GM21423 (cell line): Measurements from ENCODE around the gene NDOR1.
"Not testable (repeated sequence)": the region's sequence is repeated elsewhere in the genome, so short reads cannot be mapped to it uniquely, and the experiment has no call there.

Experiments
- ATAC-seq: cut with Tn5 transposase; IDR thresholded peaks from one replicate; pipeline ENCODE4 v1.9.1; 2021; ENCODE audit warnings: mild to moderate bottlenecking, moderate library complexity; ENCODE audit not compliant: unreplicated experiment

Gene NDOR1

DNA sequence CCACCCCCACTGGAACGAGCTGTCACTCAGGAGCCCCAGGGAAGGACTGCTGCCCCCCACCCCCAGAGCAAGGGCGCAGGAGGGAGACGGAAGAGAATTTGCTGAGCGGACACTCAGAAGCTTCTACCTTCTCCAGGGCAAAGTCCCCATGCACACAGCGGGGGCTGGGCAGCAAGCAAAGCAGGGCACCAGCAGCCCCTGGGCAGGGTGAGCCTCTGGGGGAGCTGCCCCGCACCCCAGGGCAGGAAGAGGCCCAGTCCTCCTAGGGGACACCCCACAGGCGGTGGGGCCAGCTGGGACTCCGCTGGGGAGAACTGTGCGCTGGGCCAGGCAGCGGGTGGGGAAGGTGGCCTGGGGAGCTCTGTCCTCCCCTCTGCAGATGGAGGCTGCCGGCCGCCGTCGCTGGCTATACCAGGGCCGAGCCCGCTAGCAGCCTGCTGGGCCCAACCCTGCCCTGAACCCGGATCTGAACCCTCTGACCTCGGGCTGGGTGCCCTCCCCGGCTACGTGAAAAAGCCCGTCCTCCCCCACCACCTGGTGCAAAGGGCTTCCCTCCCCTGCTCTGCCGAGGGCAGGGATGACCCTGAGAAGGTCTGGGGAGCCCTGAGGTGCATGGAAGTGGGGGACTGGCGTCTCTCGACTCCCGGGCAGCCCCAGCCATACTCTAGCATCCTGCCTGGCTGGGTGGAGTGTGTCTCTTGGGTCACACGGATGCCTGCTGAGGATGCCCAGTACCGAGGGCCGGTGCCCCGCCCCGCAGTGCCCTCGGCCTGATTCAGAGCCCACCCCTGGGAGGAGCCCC is 24.6 kb downstream of the NDOR1 start:
- ATAC-seq: no peak

DNA sequence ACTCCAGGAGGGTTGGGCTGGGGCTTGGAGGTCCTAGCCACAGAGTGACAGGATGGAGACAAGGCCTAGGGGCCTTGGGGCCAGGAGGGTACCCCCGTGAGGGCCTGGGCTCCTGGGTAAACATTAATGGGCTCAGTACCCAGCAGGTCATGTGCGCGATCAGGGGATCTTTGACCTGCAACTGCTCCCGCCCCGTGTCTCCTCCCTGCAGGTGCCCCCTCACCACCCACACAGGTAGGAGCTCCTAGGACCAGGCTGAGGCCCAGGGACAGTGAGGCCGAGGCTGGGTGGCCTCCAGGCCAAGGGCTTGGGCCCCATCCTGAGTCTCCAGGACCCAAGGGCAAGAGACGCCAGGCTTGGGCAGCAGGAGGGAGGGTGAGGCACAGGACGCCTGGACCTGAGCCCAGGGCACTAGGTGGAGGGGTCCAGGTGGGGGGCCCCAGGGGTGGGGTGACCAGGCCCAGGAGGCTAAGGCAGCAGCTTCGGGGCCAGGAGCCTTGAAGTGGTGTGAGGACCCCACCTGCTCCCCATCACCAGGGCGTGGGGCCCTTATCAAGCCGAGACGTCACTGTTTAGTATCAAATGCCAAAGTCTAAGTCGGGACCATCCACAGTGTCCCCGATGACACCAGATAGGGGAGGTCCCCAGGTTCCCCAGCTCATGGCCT is 25.3 kb downstream of the NDOR1 start, which contains the start of gene SLC34A3:
SLC34A3 (plus strand) TSS at position 197 of the 667 bp plus-strand sequence. CDS start 802 bp downstream, outside the sequence.
- no peak for ATAC-seq

DNA sequence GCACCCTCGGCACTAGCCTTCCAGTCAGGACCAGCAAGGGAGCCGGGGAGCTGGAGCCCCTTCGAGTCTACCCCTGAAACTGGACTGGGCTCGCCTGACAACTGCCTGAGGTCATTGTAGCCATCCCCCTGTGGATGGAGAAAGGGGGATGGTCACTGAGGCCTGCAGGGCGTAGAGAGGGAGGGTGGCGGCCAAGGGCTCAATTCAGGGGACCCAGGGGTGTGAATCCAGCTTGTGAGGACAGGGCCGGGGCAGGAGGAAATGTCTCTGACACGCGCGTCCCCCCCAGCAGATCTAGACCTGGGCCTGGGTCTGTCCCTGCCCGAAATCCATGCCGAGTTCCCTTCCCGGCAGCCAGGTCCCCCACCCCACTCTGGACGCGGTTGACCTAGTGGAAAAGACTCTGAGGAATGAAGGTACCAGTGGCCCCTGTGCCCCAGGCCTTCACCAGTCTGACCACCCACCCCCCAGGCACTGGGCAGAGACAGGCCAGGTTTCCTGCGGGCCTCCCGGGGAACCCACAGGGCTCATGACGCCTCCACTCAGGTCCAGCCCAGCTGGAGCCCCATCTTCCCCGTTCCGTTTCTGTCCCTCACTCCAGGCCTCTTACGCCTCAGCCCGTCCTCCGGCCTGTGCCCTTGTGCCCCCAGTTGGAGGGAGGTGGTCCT is 26.0 kb downstream of the NDOR1 start:
- ATAC-seq: no peak

DNA sequence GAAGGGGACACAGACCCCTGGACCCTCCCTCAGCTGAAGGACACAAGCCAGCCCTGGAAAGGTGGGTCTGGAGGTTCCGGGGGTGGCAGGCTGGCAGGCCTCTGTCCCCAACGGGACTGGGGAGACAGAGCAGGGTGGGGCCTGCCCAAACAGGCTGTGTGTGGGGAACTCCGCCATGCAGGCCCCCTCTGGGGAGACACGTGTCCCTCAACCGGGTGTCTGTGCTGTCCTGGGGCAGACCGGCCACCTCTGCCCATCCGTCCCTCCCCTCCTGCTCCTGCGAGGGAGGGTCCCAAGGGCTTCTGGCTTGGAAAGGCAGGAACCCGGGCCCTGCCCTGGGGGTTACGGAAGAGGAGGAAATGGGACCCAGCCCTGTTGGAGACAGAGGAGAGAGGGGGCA is 26.6 kb downstream of the NDOR1 start:
- no peak for ATAC-seq

DNA sequence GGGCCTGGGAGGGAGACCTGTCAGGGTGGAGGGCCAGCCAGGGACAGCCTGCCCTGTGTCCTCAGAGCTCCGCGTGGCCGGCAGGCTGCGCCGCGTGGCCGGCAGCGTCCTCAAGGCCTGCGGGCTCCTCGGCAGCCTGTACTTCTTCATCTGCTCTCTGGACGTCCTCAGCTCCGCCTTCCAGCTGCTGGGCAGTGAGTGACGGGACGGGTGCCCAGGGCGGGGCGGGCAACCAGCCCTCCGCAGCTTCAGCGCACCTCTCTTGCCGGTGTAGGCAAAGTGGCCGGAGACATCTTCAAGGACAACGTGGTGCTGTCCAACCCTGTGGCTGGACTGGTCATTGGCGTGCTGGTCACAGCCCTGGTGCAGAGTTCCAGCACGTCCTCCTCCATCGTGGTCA is 27.0 kb downstream of the NDOR1 start:
- no peak for ATAC-seq

DNA sequence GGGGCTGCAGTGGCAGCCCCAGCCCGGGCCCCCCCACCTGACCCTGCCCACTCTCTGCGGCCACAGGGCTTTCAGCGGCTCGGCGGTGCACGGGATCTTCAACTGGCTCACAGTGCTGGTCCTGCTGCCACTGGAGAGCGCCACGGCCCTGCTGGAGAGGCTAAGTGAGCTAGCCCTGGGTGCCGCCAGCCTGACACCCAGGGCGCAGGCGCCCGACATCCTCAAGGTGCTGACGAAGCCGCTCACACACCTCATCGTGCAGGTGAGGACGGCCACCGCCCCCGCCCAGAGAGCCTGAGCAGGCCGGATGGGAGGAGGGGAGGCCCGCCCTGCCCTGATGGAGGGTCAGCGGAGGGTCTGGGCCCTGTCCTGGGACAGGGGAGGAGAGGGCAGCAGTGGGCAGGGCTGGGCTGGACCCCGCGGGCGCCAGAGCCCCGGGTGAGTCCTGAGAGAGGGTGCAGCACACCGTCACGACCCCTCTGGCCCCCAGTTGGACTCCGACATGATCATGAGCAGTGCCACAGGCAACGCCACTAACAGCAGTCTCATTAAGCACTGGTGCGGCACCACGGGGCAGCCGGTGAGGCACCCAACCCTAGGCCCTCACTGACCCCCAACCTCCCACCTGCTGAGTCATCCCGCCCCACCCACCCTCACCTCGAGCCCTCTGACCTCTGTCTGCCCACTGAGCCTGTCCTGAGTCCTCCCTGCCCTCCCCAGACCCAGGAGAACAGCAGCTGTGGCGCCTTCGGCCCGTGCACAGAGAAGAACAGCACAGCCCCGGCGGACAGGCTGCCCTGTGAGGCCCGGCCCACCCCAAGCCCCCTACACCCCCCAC is 27.9 kb downstream of the NDOR1 start:
- ATAC-seq: no peak

DNA sequence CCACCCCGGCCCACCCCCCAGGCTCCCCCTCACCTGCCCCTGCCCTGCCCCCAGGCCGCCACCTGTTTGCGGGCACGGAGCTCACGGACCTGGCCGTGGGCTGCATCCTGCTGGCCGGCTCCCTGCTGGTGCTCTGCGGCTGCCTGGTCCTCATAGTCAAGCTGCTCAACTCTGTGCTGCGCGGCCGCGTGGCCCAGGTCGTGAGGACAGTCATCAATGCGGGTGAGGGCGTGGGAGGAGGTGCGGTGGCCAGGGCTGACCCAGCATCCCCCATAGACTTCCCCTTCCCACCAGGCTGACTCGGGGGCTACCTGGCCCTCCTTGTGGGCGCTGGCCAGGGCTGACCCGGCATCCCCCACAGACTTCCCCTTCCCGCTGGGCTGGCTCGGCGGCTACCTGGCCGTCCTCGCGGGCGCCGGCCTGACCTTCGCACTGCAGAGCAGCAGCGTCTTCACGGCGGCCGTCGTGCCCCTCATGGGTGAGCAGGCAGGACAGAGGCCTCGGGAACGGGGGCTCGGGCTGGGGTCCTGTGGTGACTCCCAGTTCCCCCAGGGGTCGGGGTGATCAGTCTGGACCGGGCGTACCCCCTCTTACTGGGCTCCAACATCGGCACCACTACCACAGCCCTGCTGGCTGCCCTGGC is 28.7 kb downstream of the NDOR1 start:
- no peak for ATAC-seq

DNA sequence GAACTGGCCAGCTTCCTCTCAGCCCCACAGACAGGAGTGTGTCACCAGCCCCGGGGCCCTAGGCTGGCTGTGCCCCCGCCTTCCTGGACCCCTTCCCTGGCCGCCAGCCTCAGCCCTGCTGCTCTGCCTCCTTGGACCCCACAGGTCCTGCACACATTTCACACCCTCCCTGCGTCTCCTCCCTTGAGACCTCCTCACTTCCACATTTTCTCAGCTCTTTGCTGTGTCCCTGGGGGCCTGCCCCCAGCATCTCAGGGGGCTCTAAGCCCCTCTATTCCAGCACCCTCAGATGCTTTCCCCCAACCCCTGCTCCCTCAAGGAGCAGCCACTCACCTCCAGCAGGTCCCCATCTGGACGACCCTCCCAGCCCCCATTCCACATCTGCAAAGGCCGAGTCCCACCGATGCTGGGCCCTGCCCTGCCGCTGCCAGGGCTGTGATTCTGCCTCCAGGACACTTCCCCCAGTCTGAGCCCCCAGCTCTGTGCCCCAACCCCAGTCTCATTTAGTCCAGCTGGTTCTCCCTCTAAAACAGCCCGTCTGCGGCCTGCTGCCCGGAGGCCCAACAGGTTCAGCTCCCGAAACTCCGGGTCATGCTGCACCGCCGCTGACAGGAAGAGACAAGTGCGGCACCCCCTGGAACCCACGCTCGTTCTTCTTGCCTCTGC is 29.4 kb downstream of the NDOR1 start:
- ATAC-seq: no peak

DNA sequence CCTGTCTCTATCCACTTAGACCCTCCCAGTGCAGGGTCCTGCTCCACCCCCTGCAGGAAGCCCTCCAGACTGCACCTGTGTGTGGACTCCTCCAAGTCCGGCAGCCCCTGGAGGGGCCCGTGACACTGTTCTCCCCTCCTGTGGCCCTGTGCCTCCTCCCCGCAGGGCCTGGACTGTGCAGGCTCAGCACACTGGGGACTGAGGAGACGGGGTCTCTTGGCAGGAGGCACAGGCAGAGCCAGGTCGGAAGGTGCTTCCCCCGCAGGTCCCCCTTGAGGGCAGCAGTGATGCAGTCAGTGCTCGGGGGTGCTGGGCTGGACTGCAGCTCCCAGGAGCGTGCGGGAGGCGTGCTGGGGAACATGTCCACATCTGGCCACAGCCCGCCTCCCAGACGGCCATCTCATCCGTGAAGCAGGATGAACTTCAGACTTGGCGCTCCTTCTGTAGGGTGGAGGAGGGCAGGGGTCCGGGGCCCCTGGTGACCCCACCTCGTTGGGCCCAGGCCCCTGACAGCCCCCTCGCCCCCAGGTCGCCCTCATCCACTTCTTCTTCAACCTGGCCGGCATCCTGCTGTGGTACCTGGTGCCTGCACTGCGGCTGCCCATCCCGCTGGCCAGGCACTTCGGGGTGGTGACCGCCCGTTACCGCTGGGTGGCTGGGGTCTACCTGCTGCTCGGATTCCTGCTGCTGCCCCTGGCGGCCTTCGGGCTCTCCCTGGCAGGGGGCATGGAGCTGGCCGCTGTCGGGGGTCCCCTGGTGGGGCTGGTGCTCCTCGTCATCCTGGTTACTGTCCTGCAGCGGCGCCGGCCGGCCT is 30.1 kb downstream of the NDOR1 start:
- ATAC-seq: no peak

DNA sequence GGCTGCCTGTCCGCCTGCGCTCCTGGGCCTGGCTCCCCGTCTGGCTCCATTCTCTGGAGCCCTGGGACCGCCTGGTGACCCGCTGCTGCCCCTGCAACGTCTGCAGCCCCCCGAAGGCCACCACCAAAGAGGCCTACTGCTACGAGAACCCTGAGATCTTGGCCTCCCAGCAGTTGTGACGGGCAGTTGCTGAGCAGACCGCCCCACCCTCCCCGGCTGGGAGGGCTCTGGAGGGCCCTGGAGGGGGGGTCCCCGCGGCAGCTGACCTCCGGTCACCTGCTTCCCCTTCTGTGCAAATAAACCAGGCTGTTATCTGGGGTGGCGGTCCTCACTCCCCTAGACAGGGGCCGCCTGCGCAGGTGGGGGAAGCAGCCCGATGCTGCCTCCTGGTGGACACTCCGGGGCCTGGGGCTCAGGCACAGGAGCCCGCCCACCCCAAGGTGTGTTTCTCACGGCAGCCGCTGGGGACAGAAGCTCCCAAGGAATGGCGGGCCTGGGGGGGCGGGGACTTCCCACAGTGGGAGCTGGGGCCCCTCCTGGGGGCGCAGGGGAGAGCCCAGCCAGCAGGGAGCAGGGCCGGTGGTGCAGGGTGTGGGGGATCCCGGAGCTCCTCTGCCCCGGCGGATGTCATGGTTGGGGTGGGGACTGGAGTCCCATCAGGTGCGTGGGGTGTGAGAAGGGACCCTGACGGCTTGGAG is 30.9 kb downstream of the NDOR1 start:
- peak; percentile 19 for ATAC-seq

DNA sequence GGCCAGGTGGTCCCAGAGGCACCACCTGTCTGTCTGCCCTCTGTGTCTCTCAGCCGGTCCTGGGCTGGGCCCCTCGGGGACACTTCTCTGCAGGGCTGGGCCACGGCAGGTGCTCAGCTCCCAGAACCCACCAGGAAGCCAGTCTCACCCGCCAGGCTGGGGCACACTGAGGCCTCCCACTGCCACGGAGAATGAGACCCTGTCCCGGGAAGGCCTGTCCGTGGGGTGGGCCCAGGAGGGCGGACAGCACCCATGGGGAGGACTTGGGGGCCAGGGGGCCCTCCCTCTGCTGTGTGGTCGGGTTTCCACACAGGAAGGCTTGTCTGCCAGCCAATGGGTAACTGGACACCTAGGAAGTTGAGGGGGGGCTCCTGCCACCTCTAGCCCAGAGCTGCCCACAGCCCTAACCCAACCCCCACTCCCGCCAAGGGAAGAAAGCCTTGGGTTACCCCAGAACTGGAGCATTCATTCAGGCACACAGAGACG is 31.5 kb downstream of the NDOR1 start:
- ATAC-seq: no peak

DNA sequence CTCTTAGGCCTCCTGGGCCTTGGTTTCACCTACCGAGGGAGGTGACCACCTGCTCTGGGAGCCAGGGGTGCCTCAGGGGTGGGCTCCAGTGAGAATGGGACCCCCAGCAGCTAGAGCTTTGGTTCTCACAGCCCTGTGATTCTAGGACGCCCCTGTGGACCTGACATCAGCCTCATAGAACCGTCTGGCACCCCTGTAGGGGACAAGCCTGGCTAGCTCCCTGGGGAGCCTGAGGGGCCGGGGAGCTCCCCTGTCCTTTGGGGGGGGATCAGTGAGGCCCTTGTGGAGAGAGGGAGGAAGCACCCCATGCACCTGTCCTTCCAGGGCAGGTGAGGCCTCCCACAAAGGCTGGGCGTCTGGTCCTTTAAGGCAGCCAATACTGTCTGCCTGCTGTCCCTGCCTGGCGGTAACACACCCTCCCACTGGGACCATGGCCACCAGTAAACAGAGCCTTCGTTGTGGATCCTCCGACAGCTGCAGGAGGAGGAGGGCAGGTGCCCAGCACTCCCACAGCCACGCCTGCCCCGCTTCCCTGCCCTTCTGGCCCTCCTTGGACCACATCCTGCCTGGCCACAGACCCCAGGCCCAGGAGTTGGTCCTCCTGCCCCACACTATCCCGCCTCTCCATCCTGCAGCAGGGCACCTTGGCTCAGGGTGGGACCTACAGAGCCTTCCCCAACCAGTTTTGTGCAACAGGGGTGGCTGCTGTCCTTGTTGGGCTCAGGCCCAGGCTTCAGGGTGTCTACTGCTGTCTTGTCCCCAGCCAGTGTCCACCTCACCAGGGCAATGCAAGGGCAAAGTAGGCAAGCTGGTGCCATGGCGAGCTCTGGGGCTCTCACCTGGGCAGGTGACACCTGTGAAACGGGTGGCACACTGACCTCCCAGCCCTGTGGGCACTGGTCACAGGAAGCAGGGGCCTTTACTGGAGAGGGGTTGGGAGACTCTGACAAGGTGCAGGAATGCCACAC is 32.5 kb downstream of the NDOR1 start:
- ATAC-seq: no peak

DNA sequence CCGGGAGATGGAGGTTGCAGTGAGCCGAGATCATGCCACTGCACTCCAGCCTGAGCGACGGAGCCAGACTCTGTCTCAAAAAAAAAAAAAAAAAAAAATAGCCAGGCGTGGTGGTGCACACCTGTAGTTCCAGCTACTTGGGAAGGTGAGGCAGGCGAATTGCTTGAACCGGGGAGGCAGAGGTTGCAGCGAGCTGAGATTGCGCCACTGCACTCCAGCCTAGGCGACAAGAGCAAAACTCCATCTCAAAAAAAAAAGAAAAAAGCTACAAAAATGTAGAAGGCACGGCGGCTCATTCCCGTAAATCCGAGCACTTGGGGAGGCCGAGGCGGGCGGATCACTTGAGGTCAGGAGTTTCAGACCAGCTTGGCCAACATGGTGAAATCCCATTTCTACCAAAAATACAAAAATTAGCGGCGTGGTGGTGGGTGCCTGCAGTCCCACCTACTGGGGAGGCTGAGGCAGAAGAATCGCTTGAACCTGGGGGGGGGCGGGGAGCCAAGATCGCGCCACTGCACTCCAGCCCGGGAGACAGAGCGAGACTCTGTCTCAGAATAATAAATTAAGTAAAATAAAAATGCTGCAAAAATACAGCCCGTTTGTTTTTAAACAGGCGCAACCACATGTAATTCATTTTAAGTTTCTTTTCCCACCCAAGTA is 34.2 kb downstream of the NDOR1 start:
- ATAC-seq: not testable (repeated sequence)

DNA sequence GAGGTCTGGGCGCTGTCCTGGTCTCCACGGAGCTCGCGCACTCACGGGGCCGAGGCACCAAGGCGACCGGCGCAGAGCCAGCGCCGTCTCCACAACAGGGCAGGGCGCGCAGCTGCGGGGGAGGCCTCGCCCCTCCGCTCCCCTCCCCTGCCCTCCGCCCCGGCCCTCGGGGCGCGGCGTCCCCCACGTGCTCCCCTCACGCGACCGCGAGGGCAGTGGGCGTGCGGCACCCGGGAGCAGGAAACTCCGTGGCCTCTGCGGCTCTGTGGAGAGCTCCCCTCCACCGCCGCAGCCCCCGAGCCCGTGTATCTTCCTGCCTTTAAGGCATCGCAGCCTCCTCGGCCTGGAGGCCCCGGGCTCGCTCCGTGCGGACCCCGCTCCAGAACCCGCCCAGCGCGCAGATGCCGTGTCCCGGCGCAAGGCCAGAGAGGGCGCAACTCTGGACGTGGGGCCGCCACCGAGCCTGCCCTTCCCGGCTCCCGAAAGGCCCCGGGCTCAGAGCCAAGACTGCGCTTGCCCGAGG is 34.9 kb downstream of the NDOR1 start:
- peak; percentile 18 for ATAC-seq

DNA sequence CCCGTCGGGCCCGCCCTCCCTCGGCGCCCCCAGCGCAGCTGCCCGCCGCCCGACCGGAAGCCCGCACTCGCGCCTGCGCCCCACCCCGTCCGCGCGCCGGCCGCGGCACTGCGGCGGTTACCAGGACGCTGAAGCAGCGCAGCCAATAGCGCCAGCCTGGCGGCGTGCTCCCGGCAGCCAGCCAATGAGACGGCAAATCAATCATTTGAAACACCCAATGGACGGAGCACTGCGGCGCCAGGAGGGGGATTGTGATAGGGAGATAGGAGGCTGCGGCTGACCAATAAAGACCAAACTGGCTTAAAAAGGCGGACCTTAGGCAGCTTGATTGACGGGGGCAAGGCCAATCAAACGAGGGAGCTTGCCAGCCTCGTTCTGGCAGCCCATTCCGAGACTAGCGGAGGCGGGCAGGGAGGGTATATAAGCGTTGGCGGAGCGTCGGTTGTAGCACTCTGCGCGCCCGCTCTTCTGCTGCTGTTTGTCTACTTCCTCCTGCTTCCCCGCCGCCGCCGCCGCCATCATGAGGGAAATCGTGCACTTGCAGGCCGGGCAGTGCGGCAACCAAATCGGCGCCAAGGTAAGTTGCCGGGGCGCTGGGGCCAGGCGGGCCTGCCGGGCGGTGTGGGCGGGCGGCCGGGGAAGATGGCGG is 35.5 kb downstream of the NDOR1 start, which contains the start of gene TUBB4B:
TUBB4B (plus strand) TSS at position 447 of the 649 bp plus-strand sequence; CDS start at position 521, 74 bp downstream.
- peak; percentile 73 for ATAC-seq
